ENCODE data around the gene GLTPD2. TPM values are rescaled to one million over a fixed set of nuclear protein-coding genes. Genes with fewer than 3 reads are reported as not detected.

GLTPD2 gene
- polyA plus RNA-seq, 4 donors, result 3.8 to 14.9 (median 5.7) TPM

- no peak for DNase-seq (ENCODE audit: low read depth in 4 of 4, low spot score in 3 of 4)
Measured at GRCh38 chr17:4838309-4838785, 49.6 kb downstream of the GLTPD2 start.

DNA sequence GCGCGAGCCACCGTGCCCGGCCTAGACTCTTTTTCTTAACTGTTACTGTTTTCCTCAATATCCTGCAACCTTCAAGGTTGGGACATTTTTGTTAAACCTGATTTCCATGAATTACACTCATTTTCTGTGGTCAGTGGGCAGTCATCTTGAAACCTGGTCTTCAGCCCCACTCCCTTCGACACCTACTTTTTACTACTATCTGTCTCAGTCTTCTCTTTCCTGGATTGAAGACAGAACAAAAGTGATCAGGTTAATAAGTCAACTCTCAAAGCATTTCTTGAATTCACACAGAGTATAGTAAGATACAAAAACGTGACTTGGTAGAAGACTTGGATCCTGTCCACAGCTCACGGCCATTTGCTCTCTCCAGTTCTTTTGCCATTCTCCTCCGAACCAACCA, 50.5 kb downstream of the GLTPD2 start:
- DNase-seq (ENCODE audit: low read depth in 4 of 4, low spot score in 3 of 4), result no peak

Other genes starting within 250 kb of the GLTPD2 start
- gene MYBBP1A, start 233.6 kb upstream of the GLTPD2 start, polyA plus RNA-seq (ENCODE audit: insufficient read length in 4 of 4), result 10 to 100 TPM; 34.7 to 49.4 (median 40.0) TPM
- 10 to 100 TPM in 1 of 4 donors, 1 to 10 TPM in 3; 6.1 to 11.3 (median 8.2) TPM for gene GGT6, start 228.4 kb upstream of the GLTPD2 start, polyA plus RNA-seq (ENCODE audit: insufficient read length in 4 of 4)
- gene SMTNL2, start 204.4 kb upstream of the GLTPD2 start, polyA plus RNA-seq (ENCODE audit: insufficient read length in 4 of 4), result 10 to 100 TPM; 55.0 to 66.4 (median 60.5) TPM
- gene ALOX15, start 147.3 kb upstream of the GLTPD2 start, polyA plus RNA-seq (ENCODE audit: insufficient read length in 4 of 4), result 1 to 10 TPM in 1 of 4 donors, under 1 TPM in 3; 0.17 to 1.1 (median 0.38) TPM
- 10 to 100 TPM; 40.8 to 55.7 (median 50.3) TPM for gene PELP1, start 84.8 kb upstream of the GLTPD2 start, polyA plus RNA-seq (ENCODE audit: insufficient read length in 4 of 4)
- 10 to 100 TPM; 29.2 to 34.7 (median 31.2) TPM for gene ARRB2, start 78.3 kb upstream of the GLTPD2 start, polyA plus RNA-seq (ENCODE audit: insufficient read length in 4 of 4)
- 10 to 100 TPM; 24.0 to 28.8 (median 27.1) TPM for gene MED11, start 57.5 kb upstream of the GLTPD2 start, polyA plus RNA-seq (ENCODE audit: insufficient read length in 4 of 4)
- gene ZMYND15, start 49.1 kb upstream of the GLTPD2 start, polyA plus RNA-seq (ENCODE audit: insufficient read length in 4 of 4), result under 1 TPM; 0.41 to 0.95 (median 0.45) TPM
- gene CXCL16, start 49.0 kb upstream of the GLTPD2 start, polyA plus RNA-seq (ENCODE audit: insufficient read length in 4 of 4), result 10 to 100 TPM; 12.5 to 15.6 (median 13.8) TPM
- 1 to 10 TPM in 3 of 4 donors, under 1 TPM in 1; 0.97 to 3.5 (median 1.9) TPM for gene TM4SF5, start 17.1 kb upstream of the GLTPD2 start, polyA plus RNA-seq (ENCODE audit: insufficient read length in 4 of 4)
- 1 to 10 TPM in 1 of 4 donors, under 1 TPM in 3; 0.31 to 1.1 (median 0.42) TPM for gene VMO1, start 2.6 kb upstream of the GLTPD2 start, polyA plus RNA-seq (ENCODE audit: insufficient read length in 4 of 4)
- 100 to 1,000 TPM; 114 to 153 (median 122) TPM for gene PSMB6, start 7.2 kb downstream of the GLTPD2 start, polyA plus RNA-seq (ENCODE audit: insufficient read length in 4 of 4)
- gene PLD2, start 18.2 kb downstream of the GLTPD2 start, polyA plus RNA-seq (ENCODE audit: insufficient read length in 4 of 4), result 10 to 100 TPM; 36.2 to 39.4 (median 38.5) TPM
- 10 to 100 TPM; 56.6 to 69.2 (median 59.0) TPM for gene MINK1, start 44.4 kb downstream of the GLTPD2 start, polyA plus RNA-seq (ENCODE audit: insufficient read length in 4 of 4)
- gene C17orf107, start 110.6 kb downstream of the GLTPD2 start, polyA plus RNA-seq (ENCODE audit: insufficient read length in 4 of 4), result 1 to 10 TPM; 1.0 to 3.3 (median 1.5) TPM
- gene CHRNE, start 114.1 kb downstream of the GLTPD2 start, polyA plus RNA-seq (ENCODE audit: insufficient read length in 4 of 4), result 1 to 10 TPM; 1.1 to 2.7 (median 1.5) TPM
- 1 to 10 TPM; 1.4 to 3.5 (median 1.8) TPM for gene GP1BA, start 143.3 kb downstream of the GLTPD2 start, polyA plus RNA-seq (ENCODE audit: insufficient read length in 4 of 4)
- 10 to 100 TPM; 78.2 to 98.0 (median 79.0) TPM for gene SLC25A11, start 151.1 kb downstream of the GLTPD2 start, polyA plus RNA-seq (ENCODE audit: insufficient read length in 4 of 4)
- gene RNF167, start 151.3 kb downstream of the GLTPD2 start, polyA plus RNA-seq (ENCODE audit: insufficient read length in 4 of 4), result 100 to 1,000 TPM; 131 to 144 (median 138) TPM
- gene PFN1, start 159.6 kb downstream of the GLTPD2 start, polyA plus RNA-seq (ENCODE audit: insufficient read length in 4 of 4), result 100 to 1,000 TPM; 376 to 513 (median 389) TPM
- gene ENO3, start 162.2 kb downstream of the GLTPD2 start, polyA plus RNA-seq (ENCODE audit: insufficient read length in 4 of 4), result 10 to 100 TPM; 22.1 to 28.7 (median 23.7) TPM
- gene SPAG7, start 178.9 kb downstream of the GLTPD2 start, polyA plus RNA-seq (ENCODE audit: insufficient read length in 4 of 4), result 100 to 1,000 TPM in 1 of 4 donors, 10 to 100 TPM in 3; 84.8 to 102 (median 95.8) TPM
- gene CAMTA2, start 198.7 kb downstream of the GLTPD2 start, polyA plus RNA-seq (ENCODE audit: insufficient read length in 4 of 4), result 10 to 100 TPM; 24.4 to 27.8 (median 25.3) TPM
- 1 to 10 TPM; 7.9 to 8.6 (median 8.3) TPM for gene INCA1, start 208.6 kb downstream of the GLTPD2 start, polyA plus RNA-seq (ENCODE audit: insufficient read length in 4 of 4)
- 10 to 100 TPM; 75.0 to 96.5 (median 86.3) TPM for gene KIF1C, start 209.0 kb downstream of the GLTPD2 start, polyA plus RNA-seq (ENCODE audit: insufficient read length in 4 of 4)
- under 1 TPM; 0.21 to 0.43 (median 0.26) TPM for gene SLC52A1, start 246.5 kb downstream of the GLTPD2 start, polyA plus RNA-seq (ENCODE audit: insufficient read length in 4 of 4)

Measured in right renal pelvis (tissue), 4 donors.